GM12864 (cell line): ENCODE results near the gene CCDC174.

Experiments used
- DNase-seq: peaks from one replicate; pipeline ENCODE4 v3.0.0-alpha.2; 2011; ENCODE audit warnings: low read depth
- H3K4me3 ChIP-seq: 2 replicates; pipeline ENCODE4 v1.5.1; 2011; ENCODE audit warnings: mild to moderate bottlenecking, low read depth, low read length, control low read depth
- CTCF ChIP-seq: IDR thresholded peaks from 2 replicates; pipeline ENCODE4 v1.5.1; 2011; ENCODE audit warnings: low read depth, mild to moderate bottlenecking, moderate library complexity, low read length, control low read depth, inconsistent platforms; ENCODE audit errors: missing control alignments

CCDC174 gene

GRCh38 chr3:14632442-14632930, 19.1 kb upstream of the CCDC174 start:
- no peak overlapping the region for H3K4me3 ChIP-seq
- no peak for DNase-seq
- no peak for TF ChIP-seq CTCF

GRCh38 chr3:14633417-14633816, 18.1 kb upstream of the CCDC174 start:
- no peak for DNase-seq
- TF ChIP-seq CTCF, result no peak
- H3K4me3 ChIP-seq, result no peak overlapping the region

- peak; percentile 93 for TF ChIP-seq CTCF
- no peak overlapping the region for H3K4me3 ChIP-seq
- DNase-seq, result peak; percentile 45
Measured at GRCh38 chr3:14633819-14634424, 17.6 kb upstream of the CCDC174 start.

- DNase-seq, result no peak
- no peak for TF ChIP-seq CTCF
- H3K4me3 ChIP-seq, result no peak overlapping the region
Measured at GRCh38 chr3:14634763-14635400, 16.7 kb upstream of the CCDC174 start.

GRCh38 chr3:14636496-14637087, 15.0 kb upstream of the CCDC174 start:
- DNase-seq, result no peak
- H3K4me3 ChIP-seq, result no peak overlapping the region
- no peak for TF ChIP-seq CTCF

- no peak for DNase-seq
- no peak for TF ChIP-seq CTCF
- H3K4me3 ChIP-seq, result no peak overlapping the region
Measured at GRCh38 chr3:14640157-14640562, 11.4 kb upstream of the CCDC174 start.

GRCh38 chr3:14640734-14641133, 10.8 kb upstream of the CCDC174 start:
- H3K4me3 ChIP-seq, result no peak overlapping the region
- DNase-seq, result no peak
- TF ChIP-seq CTCF, result no peak
